Neural progenitor cell (in vitro differentiated cells): Measurements from ENCODE around the gene PAX5. TPM values are rescaled to one million over a fixed set of nuclear protein-coding genes. Genes with fewer than 3 reads are reported as not detected.

Experiments
- DNase-seq: peaks from one replicate; pipeline ENCODE4 v3.0.0-alpha.2; 2016; ENCODE audit warnings: low spot score
- H2AFZ ChIP-seq: fragments of 200-600 bp; sonication (generic); replicated peaks from 2 replicates; pipeline ENCODE4 v1.6.1; 2016; ENCODE audit warnings: antibody characterized with exemption
- H3F3A ChIP-seq: fragments of 200-600 bp; sonication (generic); 2 replicates; pipeline ENCODE4 v1.6.1; 2016; ENCODE audit warnings: antibody characterized with exemption, low read depth
- H3K27ac ChIP-seq: fragments of 200-600 bp; sonication (generic); 2 replicates; pipeline ENCODE4 v1.5.1; 2016; ENCODE audit warnings: mild to moderate bottlenecking
- H3K27me3 ChIP-seq: fragments of 200-600 bp; sonication (generic); 2 replicates; pipeline ENCODE4 v1.6.1; 2016; ENCODE audit warnings: mild to moderate bottlenecking, moderate library complexity
- H3K36me3 ChIP-seq: fragments of 200-600 bp; sonication (generic); 2 replicates; pipeline ENCODE4 v1.5.1; 2016
- H3K4me1 ChIP-seq: fragments of 200-600 bp; sonication (generic); 2 replicates; pipeline ENCODE4 v1.6.1; 2016; ENCODE audit warnings: mixed run types
- H3K4me2 ChIP-seq: fragments of 200-600 bp; sonication (generic); 2 replicates; pipeline ENCODE4 v1.6.1; 2016
- H3K4me3 ChIP-seq: fragments of 200-600 bp; sonication (generic); 2 replicates; pipeline ENCODE4 v1.5.1; 2016
- H3K79me2 ChIP-seq: fragments of 200-600 bp; sonication (generic); 2 replicates; pipeline ENCODE4 v1.6.1; 2016; ENCODE audit warnings: low read depth
- H3K9ac ChIP-seq: fragments of 200-600 bp; sonication (generic); 2 replicates; pipeline ENCODE4 v1.6.1; 2016
- H3K9me3 ChIP-seq: fragments of 200-600 bp; sonication (generic); 2 replicates; pipeline ENCODE4 v1.5.1; 2016; ENCODE audit warnings: low read depth
- H4K20me1 ChIP-seq: fragments of 200-600 bp; sonication (generic); 2 replicates; pipeline ENCODE4 v1.6.1; 2016; ENCODE audit warnings: low read depth
- H3K27ac Mint-ChIP-seq: 3 replicates; pipeline ENCODE4 v1.8.0; 2021; ENCODE audit warnings: mixed read lengths
- H3K27me3 Mint-ChIP-seq: 2 replicates; pipeline ENCODE4 v1.8.0; 2022; ENCODE audit warnings: low read depth, mild to moderate bottlenecking, inconsistent platforms, moderate library complexity, mixed read lengths; ENCODE audit not compliant: insufficient read depth
- H3K36me3 Mint-ChIP-seq: 3 replicates; pipeline ENCODE4 v1.8.0; 2021; ENCODE audit warnings: mixed read lengths
- H3K4me1 Mint-ChIP-seq: 3 replicates; pipeline ENCODE4 v1.8.0; 2021; ENCODE audit warnings: mixed read lengths
- H3K4me3 Mint-ChIP-seq: 3 replicates; pipeline ENCODE4 v1.8.0; 2021; ENCODE audit warnings: mild to moderate bottlenecking, moderate library complexity, mixed read lengths
- H3K9me3 Mint-ChIP-seq: 3 replicates; pipeline ENCODE4 v1.8.0; 2020; ENCODE audit warnings: mixed read lengths
- EZH2 ChIP-seq: fragments of 200-600 bp; sonication (generic); IDR thresholded peaks from 2 replicates; pipeline ENCODE4 v1.6.1; 2017; ENCODE audit warnings: antibody characterized with exemption, mild to moderate bottlenecking, moderate library complexity
- EZH2phosphoT487 ChIP-seq: fragments of 200-600 bp; sonication (generic); IDR thresholded peaks from 2 replicates; pipeline ENCODE4 v1.6.1; 2017; ENCODE audit warnings: antibody characterized with exemption
- total RNA-seq: library from RNA; depleted of rRNA; stranded (reverse); fragments of >200 nt; gene quantifications from 2 replicates; pipeline ENCODE4 v1.2.3, GENCODE V29; 2015; ENCODE audit warnings: low replicate concordance
- TF ChIP-seq, protein P1 (sequence below): fragments of 200-600 bp; sonication (generic); IDR thresholded peaks from 2 replicates; pipeline ENCODE4 v1.5.1; 2017; ENCODE audit warnings: antibody characterized with exemption, mild to moderate bottlenecking

PAX5 gene
- total RNA-seq, 1 donor from 2014 or later = not detected

DNA sequence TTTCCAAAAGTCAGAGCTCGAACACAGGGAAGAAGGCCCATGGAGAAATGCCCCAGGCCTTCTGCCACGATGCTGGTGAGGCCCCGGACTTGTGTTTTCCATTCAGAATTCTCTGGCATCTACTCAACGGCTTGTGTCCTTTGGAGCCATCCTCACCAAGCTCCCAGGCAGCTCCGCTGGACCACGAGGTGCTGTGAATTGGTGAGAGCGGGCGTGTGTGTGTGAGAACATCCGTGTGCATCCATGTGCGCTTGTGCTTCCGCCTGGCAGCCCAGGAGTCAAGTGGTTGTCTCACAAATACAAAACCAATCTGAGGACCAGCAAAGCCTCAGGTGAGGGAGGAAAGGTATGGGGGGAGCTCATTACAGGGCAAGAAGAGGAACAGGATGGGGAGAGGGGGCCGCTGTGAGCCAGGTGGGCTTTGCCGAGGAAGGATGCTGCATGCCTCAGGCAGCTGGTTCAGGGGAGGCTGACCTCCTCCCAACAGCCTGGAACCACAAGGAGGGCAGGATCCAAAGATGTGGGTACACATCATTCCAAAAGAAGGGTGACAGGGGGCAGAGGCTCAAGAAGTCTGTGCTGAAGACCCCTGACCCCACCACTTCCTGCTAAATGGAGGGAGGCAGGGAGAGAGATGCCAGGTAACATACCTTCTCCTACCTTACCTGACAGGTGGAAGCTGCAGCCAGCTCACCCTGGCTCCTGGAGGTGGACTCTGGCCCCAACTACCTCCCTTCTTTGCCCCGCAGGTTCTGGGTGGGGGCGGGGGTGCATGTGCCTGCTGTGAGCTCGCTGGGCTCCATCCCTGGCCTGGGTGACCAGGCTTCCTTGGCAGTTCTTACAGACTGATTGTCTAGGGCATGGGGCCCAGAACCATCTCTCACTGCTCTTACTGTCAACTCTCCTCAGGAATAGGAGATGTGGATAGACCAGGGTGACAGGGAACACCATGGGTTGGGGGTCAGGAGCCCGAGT, 196.3 kb downstream of the PAX5 start:
- H3K79me2 ChIP-seq = no peaks in the 10 kb centered on the region
- no peak overlapping the region for H3K4me2 ChIP-seq
- DNase-seq = no peak
- H3K27ac ChIP-seq = no peak overlapping the region
- TF ChIP-seq EZH2phosphoT487 = no peak
- TF ChIP-seq, protein P1, sequence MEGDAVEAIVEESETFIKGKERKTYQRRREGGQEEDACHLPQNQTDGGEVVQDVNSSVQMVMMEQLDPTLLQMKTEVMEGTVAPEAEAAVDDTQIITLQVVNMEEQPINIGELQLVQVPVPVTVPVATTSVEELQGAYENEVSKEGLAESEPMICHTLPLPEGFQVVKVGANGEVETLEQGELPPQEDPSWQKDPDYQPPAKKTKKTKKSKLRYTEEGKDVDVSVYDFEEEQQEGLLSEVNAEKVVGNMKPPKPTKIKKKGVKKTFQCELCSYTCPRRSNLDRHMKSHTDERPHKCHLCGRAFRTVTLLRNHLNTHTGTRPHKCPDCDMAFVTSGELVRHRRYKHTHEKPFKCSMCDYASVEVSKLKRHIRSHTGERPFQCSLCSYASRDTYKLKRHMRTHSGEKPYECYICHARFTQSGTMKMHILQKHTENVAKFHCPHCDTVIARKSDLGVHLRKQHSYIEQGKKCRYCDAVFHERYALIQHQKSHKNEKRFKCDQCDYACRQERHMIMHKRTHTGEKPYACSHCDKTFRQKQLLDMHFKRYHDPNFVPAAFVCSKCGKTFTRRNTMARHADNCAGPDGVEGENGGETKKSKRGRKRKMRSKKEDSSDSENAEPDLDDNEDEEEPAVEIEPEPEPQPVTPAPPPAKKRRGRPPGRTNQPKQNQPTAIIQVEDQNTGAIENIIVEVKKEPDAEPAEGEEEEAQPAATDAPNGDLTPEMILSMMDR = no peak
- no peak for TF ChIP-seq EZH2
- Mint-ChIP-seq H3K27me3 (peaks cover 11% of the 10 kb centered on the region), H3K36me3 (no peaks in the 10 kb centered on the region), H3K4me3 (no peak overlapping the region), H3K27ac (peak overlapping the region; percentile 54), H3K9me3 (no peaks in the 10 kb centered on the region), H3K4me1 (peaks cover 37% of the 10 kb centered on the region)
- H3K4me3 ChIP-seq = no peak overlapping the region
- no peak overlapping the region for H2AFZ ChIP-seq
- no peaks in the 10 kb centered on the region for H3K36me3 ChIP-seq
- no peaks in the 10 kb centered on the region for H3K9me3 ChIP-seq
- H4K20me1 ChIP-seq = no peaks in the 10 kb centered on the region
- H3K9ac ChIP-seq = no peak overlapping the region
- H3K4me1 ChIP-seq = peaks cover 24% of the 10 kb centered on the region
- peaks cover 7% of the 10 kb centered on the region for H3F3A ChIP-seq
- H3K27me3 ChIP-seq = no peaks in the 10 kb centered on the region

DNA sequence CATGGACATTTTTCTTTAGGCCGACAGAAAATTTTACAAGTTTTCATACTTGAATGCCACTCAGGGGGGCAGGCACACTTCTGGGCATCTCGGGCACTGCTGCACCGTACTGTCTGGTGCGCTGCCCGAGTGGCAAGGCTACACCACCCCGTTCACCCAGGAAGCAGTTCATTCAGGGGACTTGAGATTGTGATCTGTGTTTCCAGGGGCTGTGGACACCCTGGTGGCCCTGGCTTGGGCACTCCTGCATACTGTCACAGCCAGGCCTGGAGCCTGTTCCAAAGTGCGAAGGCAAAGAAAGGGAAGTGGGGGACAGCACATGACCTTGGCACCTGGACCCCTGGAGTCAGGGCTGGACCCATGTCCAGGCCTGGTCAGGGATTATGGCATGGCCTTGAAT, 197.6 kb downstream of the PAX5 start:
- H3K79me2 ChIP-seq = no peaks in the 10 kb centered on the region
- no peak for DNase-seq
- no peak overlapping the region for H2AFZ ChIP-seq
- Mint-ChIP-seq H3K4me3 (no peak overlapping the region), H3K27me3 (peaks cover 15% of the 10 kb centered on the region), H3K27ac (peak overlapping the region; percentile 21), H3K36me3 (no peaks in the 10 kb centered on the region), H3K4me1 (peaks cover 42% of the 10 kb centered on the region), H3K9me3 (no peaks in the 10 kb centered on the region)
- no peaks in the 10 kb centered on the region for H3K9me3 ChIP-seq
- no peaks in the 10 kb centered on the region for H3K27me3 ChIP-seq
- no peak overlapping the region for H3K27ac ChIP-seq
- H3F3A ChIP-seq = no peaks in the 10 kb centered on the region
- no peak overlapping the region for H3K4me3 ChIP-seq
- TF ChIP-seq, protein P1 = no peak
- H3K4me2 ChIP-seq = no peak overlapping the region
- H3K9ac ChIP-seq = no peak overlapping the region
- H3K4me1 ChIP-seq = peaks cover 12% of the 10 kb centered on the region
- no peaks in the 10 kb centered on the region for H4K20me1 ChIP-seq
- no peaks in the 10 kb centered on the region for H3K36me3 ChIP-seq

DNA sequence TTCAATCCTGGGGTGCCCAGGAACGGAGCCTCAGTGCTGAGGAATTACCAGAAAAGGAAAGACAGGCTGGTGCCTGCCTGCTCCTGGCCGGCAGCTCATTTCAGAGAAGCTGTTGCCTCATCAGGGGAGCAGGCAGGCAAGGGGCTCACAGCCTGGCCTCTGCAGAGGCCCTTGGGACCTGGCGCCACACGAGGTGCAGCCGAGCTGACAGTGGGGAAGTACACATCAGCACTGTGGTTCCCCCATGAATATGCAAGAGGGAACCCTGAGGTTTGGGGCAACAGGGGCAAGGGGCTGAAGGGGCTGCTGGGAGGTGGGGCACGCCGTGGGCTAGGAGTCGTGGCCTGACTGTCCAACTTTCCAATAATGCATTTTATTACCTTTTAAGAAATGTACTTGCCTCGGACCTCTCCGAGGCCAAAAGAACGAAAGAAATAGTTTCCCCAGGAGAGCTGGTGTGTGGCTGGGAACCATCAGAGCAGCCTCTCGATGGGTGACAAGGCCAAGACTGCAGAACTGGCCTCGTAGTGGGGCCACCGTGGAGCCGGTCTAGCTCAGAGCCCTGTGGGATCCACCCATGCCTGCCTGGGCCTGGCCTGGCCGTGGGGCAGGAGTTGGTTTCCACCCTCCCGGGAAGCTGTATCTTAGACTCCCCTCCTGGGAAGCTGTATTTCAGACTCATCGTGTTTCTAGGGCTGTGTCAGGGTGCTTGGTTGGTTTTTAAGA, 198.6 kb downstream of the PAX5 start:
- H3K79me2 ChIP-seq = no peaks in the 10 kb centered on the region
- H3K9ac ChIP-seq = no peak overlapping the region
- H3K27me3 Mint-ChIP-seq = peaks cover 14% of the 10 kb centered on the region
- H3K4me3 ChIP-seq = no peak overlapping the region
- H3K9me3 Mint-ChIP-seq = no peaks in the 10 kb centered on the region
- no peak overlapping the region for H3K4me2 ChIP-seq
- TF ChIP-seq EZH2 (no peak), EZH2phosphoT487 (no peak)
- TF ChIP-seq, protein P1 = no peak
- H4K20me1 ChIP-seq = no peaks in the 10 kb centered on the region
- H3K36me3 Mint-ChIP-seq = no peaks in the 10 kb centered on the region
- H3K27ac ChIP-seq = no peak overlapping the region
- no peak overlapping the region for H2AFZ ChIP-seq
- H3K4me1 Mint-ChIP-seq = peaks cover 37% of the 10 kb centered on the region
- no peak for DNase-seq
- H3K4me3 Mint-ChIP-seq = no peak overlapping the region
- H3K9me3 ChIP-seq = no peaks in the 10 kb centered on the region
- H3F3A ChIP-seq = no peaks in the 10 kb centered on the region
- peaks cover 7% of the 10 kb centered on the region for H3K4me1 ChIP-seq
- no peaks in the 10 kb centered on the region for H3K36me3 ChIP-seq
- peak overlapping the region; percentile 85 for H3K27ac Mint-ChIP-seq
- H3K27me3 ChIP-seq = no peaks in the 10 kb centered on the region
